Keratinocyte (primary cell): ENCODE measurements around the gene RNF8. TPM values are rescaled to one million over a fixed set of nuclear protein-coding genes. Genes with fewer than 3 reads are reported as not detected.
"Not testable (repeated sequence)": the region's sequence is repeated elsewhere in the genome, so short reads cannot be mapped to it uniquely, and the experiment has no call there.

Experiments
- DNase-seq: peaks from one replicate; pipeline ENCODE4 v3.0.0-alpha.2; 2011; ENCODE audit warnings: low read depth, missing footprints, low spot score
- FAIRE-seq: peaks from 2 replicates; lab custom pipeline; 2011; peaks lifted over from hg19 to GRCh38; lab: Jason Lieb, UNC
- H2AFZ ChIP-seq: 2 replicates; pipeline ENCODE4 v1.6.0; 2012; ENCODE audit warnings: low read length, control low read depth, inconsistent platforms; ENCODE audit not compliant: control insufficient read depth
- H3K27ac ChIP-seq: 2 replicates; pipeline ENCODE4 v1.5.1; 2011; ENCODE audit warnings: low read length; ENCODE audit not compliant: control insufficient read depth, insufficient read depth
- H3K27me3 ChIP-seq: 3 replicates; pipeline ENCODE4 v1.6.0; 2011; ENCODE audit warnings: low read length; ENCODE audit not compliant: control insufficient read depth, insufficient read depth; ENCODE audit errors: extremely low read depth
- H3K36me3 ChIP-seq, 2 experiments: 2 replicates in 1 of 2; 3 replicates in 1 of 2; pipeline ENCODE4 v1.5.1; 2011; ENCODE audit warnings: low read length in 2 of 2, mild to moderate bottlenecking in 1 of 2; ENCODE audit not compliant: control insufficient read depth in 2 of 2, insufficient read depth in 2 of 2; ENCODE audit errors: extremely low read depth in 1 of 2
- H3K4me1 ChIP-seq: 3 replicates; pipeline ENCODE4 v1.5.1; 2011; ENCODE audit warnings: low read length; ENCODE audit not compliant: control insufficient read depth, insufficient read depth; ENCODE audit errors: extremely low read depth
- H3K4me2 ChIP-seq: 3 replicates; pipeline ENCODE4 v1.6.0; 2011; ENCODE audit warnings: low read depth, low read length; ENCODE audit not compliant: control insufficient read depth, insufficient read depth; ENCODE audit errors: extremely low read depth
- H3K4me3 ChIP-seq, 3 experiments: fragments of 200-600 bp in 1 of 3; sonication (generic) in 1 of 3; 2 replicates in 2 of 3; 3 replicates in 1 of 3; pipeline ENCODE4 v1.5.1; 2011 to 2016; ENCODE audit warnings: low read length in 3 of 3, mild to moderate bottlenecking in 3 of 3, control low read depth in 2 of 3, inconsistent platforms in 1 of 3, low read depth in 1 of 3, mixed read lengths in 1 of 3, mixed run types in 1 of 3, moderate library complexity in 1 of 3; ENCODE audit not compliant: control insufficient read depth in 2 of 3, insufficient read depth in 2 of 3; ENCODE audit errors: extremely low read depth in 1 of 3
- H3K79me2 ChIP-seq: 2 replicates; pipeline ENCODE4 v1.6.0; 2012; ENCODE audit warnings: low read length; ENCODE audit not compliant: control insufficient read depth, insufficient read depth
- H3K9ac ChIP-seq: 3 replicates; pipeline ENCODE4 v1.6.0; 2011; ENCODE audit warnings: low read length; ENCODE audit not compliant: control insufficient read depth, insufficient read depth; ENCODE audit errors: extremely low read depth
- H3K9me1 ChIP-seq: 3 replicates; pipeline ENCODE4 v1.6.0; 2011; ENCODE audit warnings: low read length; ENCODE audit not compliant: control insufficient read depth, insufficient read depth; ENCODE audit errors: extremely low read depth
- H3K9me3 ChIP-seq: 2 replicates; pipeline ENCODE4 v1.5.1; 2012; ENCODE audit warnings: low read depth, low read length; ENCODE audit not compliant: control insufficient read depth
- H4K20me1 ChIP-seq: 3 replicates; pipeline ENCODE4 v1.6.0; 2011; ENCODE audit warnings: low read length; ENCODE audit not compliant: control insufficient read depth, insufficient read depth; ENCODE audit errors: extremely low read depth
- CTCF ChIP-seq, 3 experiments: IDR thresholded peaks in 1 of 3; conservative IDR thresholded peaks in 1 of 3; optimal IDR thresholded peaks in 1 of 3; 2 replicates in 2 of 3; 3 replicates in 1 of 3; pipeline versions ENCODE3 to v1.5.1; 2011; ENCODE audit warnings: low read length in 3 of 3, mild to moderate bottlenecking in 3 of 3, moderate library complexity in 2 of 3, control low read depth in 1 of 3, inconsistent platforms in 1 of 3; ENCODE audit not compliant: insufficient read depth in 2 of 3; ENCODE audit errors: extremely low read depth in 1 of 3
- EZH2 ChIP-seq: IDR thresholded peaks from one replicate; pipeline ENCODE4 v1.6.1; 2012; ENCODE audit warnings: inconsistent platforms, mild to moderate bottlenecking, low read length, moderate library complexity
- dilution Hi-C: fragments of 300-500 bp; cut with MboI; formaldehyde crosslinking; loops from one replicate; pipeline ENCODE4 v1.7.0; 2020; ENCODE audit warnings: low sequenced_read_pairs; ENCODE audit not compliant: extremely low pct_ligation_motif_present
- polyA plus RNA-seq, 5 experiments: library from polyadenylated mRNA; depleted of rRNA in 3 of 5; stranded (reverse) in 3 of 5; stranded (forward) in 1 of 5; unstranded in 1 of 5; fragments of >200 nt; gene quantifications; 1 replicate in 1 of 5; 2 replicates in 3 of 5; 3 replicates in 1 of 5; pipeline versions ENCODE4 v1.2.1 to v1.2.3, GENCODE V29; 2011 to 2012; ENCODE audit warnings: missing spikeins in 2 of 5, low read depth in 1 of 5, low replicate concordance in 1 of 5
- small RNA-seq, 3 experiments: library from RNA; depleted of rRNA; stranded (forward); fragments of <200 nt; gene quantifications; one replicate each; pipeline ENCODE3, GENCODE V24; 2012; ENCODE audit warnings: low read depth in 3 of 3, low replicate concordance in 1 of 3; ENCODE audit not compliant: insufficient read length in 3 of 3

Gene RNF8
- polyA plus RNA-seq, 1 donor (not counting 4 experiments of a cell fraction or from before 2014, with no cell fraction given) = 34.5 TPM

GRCh38 chr6:37442416-37443215, 88.8 kb downstream of the RNF8 start:
- H3K36me3 ChIP-seq = peaks cover 7 to 9% of the 10 kb centered on the region in 2 experiments
- no peaks in the 10 kb centered on the region for H3K9me3 ChIP-seq
- DNase-seq (no peak), FAIRE-seq (no peak)
- no peaks in the 10 kb centered on the region for H3K9me1 ChIP-seq
- no peaks in the 10 kb centered on the region for H4K20me1 ChIP-seq
- H3K27me3 ChIP-seq = no peaks in the 10 kb centered on the region
- H3K4me2 ChIP-seq = peak overlapping the region; percentile 35
- H3K79me2 ChIP-seq = peaks cover 2% of the 10 kb centered on the region
- H3K4me1 ChIP-seq = peaks cover 4% of the 10 kb centered on the region
- TF ChIP-seq EZH2 (no peak), CTCF (optimal IDR thresholded peaks at IDR 0.05 in 1 of 3, IDR thresholded peaks at IDR 0.05 in 1 of 3, conservative IDR thresholded peaks at IDR 0.05 in 1 of 3; ENCODE audit: extremely low read depth in 1 of 3, insufficient read depth in 2 of 3, low read length in 3 of 3) (no peak)
- no peak overlapping the region for H2AFZ ChIP-seq
- H3K4me3 ChIP-seq = no peak overlapping the region
- H3K9ac ChIP-seq = no peak overlapping the region
- dilution Hi-C loops = no loop called here
- H3K27ac ChIP-seq = peak overlapping the region; percentile 28

GRCh38 chr6:37443216-37443542, 89.4 kb downstream of the RNF8 start:
- not testable (repeated sequence) for FAIRE-seq

More at GRCh38 chr6:37443216-37443542, 89.4 kb downstream of the RNF8 start:
- H3K79me2 ChIP-seq, H3K36me3 ChIP-seq, H2AFZ ChIP-seq, H3K9me1 ChIP-seq, H3K27ac ChIP-seq, H3K9me3 ChIP-seq, H3K27me3 ChIP-seq, H3K4me1 ChIP-seq, dilution Hi-C loops, H3K4me3 ChIP-seq, H4K20me1 ChIP-seq, H3K9ac ChIP-seq, DNase-seq: not testable (repeated sequence)
- peak overlapping the region; percentile 35 for H3K4me2 ChIP-seq

Small RNAs within 50 kb of the gene (small RNA-seq; reads per million reads assigned to genes)
- gene RN7SL273P = 0 reads per million in 3 experiments

Other genes with a start within 250 kb of the RNF8 start
- 7.1 to 14.3 TPM (median 10.2 TPM) in 3 replicates for gene PIM1, start 183.8 kb upstream of the RNF8 start, polyA plus RNA-seq
- 5.3 to 7.3 TPM (median 5.9 TPM) in 3 replicates for gene TBC1D22B, start 96.2 kb upstream of the RNF8 start, polyA plus RNA-seq
- gene TMEM217, start 95.8 kb upstream of the RNF8 start, polyA plus RNA-seq = 0.44 to 0.85 TPM (median 0.80 TPM) in 3 replicates
- 23.8 to 27.8 TPM (median 24.6 TPM) in 3 replicates for gene CMTR1, start 79.2 kb downstream of the RNF8 start, polyA plus RNA-seq
- gene CCDC167, start 145.9 kb downstream of the RNF8 start, polyA plus RNA-seq = 39.8 to 48.7 TPM (median 45.6 TPM) in 3 replicates